Common myeloid progenitor, CD34-positive (primary cell): ENCODE data around the gene EEF1AKMT4.
"Not testable (repeated sequence)": the region's sequence is repeated elsewhere in the genome, so short reads cannot be mapped to it uniquely, and the experiment has no call there.

Source experiments
- CTCF ChIA-PET: fragments of 350-600 bp; sonication (Branson Sonifier 250); formaldehyde crosslinking; loops from one replicate; lab custom pipeline; 2021; ENCODE audit warnings: antibody characterized with exemption; lab: Charles Lee
- POLR2A ChIA-PET: fragments of 350-600 bp; sonication (Branson Sonifier 250); formaldehyde crosslinking; loops from one replicate; lab custom pipeline; 2021; ENCODE audit warnings: antibody characterized with exemption; lab: Charles Lee
- DNase-seq, 3 donors: peaks; one replicate each; pipeline versions ENCODE4 v3.0.0 to v3.0.0-alpha.2; 2013
- H3K27ac ChIP-seq, 2 experiments: 1 replicate in 1 of 2; 2 replicates in 1 of 2; pipeline ENCODE4 v1.7.0; 2013; ENCODE audit warnings: inconsistent platforms in 2 of 2, low read length in 2 of 2, mild to moderate bottlenecking in 2 of 2, low read depth in 1 of 2, moderate library complexity in 1 of 2; ENCODE audit not compliant: severe bottlenecking in 2 of 2, insufficient read depth in 1 of 2, poor library complexity in 1 of 2
- H3K27me3 ChIP-seq, 5 experiments: replicated peaks in 2 of 5; 1 replicate in 3 of 5; 2 replicates in 2 of 5; pipeline versions ENCODE4 v1.6.1 to v1.7.0; 2013; ENCODE audit warnings: low read length in 4 of 5, mild to moderate bottlenecking in 2 of 5, moderate library complexity in 2 of 5, inconsistent platforms in 1 of 5; ENCODE audit not compliant: insufficient read depth in 5 of 5, control insufficient read depth in 4 of 5
- H3K36me3 ChIP-seq, 4 experiments: 1 replicate in 2 of 4; 2 replicates in 2 of 4; pipeline versions ENCODE4 v1.6.1 to v1.7.0; 2013; ENCODE audit warnings: low read length in 3 of 4, control low read depth in 1 of 4, mild to moderate bottlenecking in 1 of 4; ENCODE audit not compliant: control insufficient read depth in 4 of 4, insufficient read depth in 4 of 4
- H3K4me1 ChIP-seq, 4 experiments: 1 replicate in 3 of 4; 2 replicates in 1 of 4; pipeline versions ENCODE4 v1.6.1 to v1.7.1; 2013; ENCODE audit warnings: low read length in 3 of 4, mild to moderate bottlenecking in 3 of 4, control low read depth in 1 of 4, inconsistent platforms in 1 of 4, moderate library complexity in 1 of 4; ENCODE audit not compliant: control insufficient read depth in 4 of 4, insufficient read depth in 4 of 4; ENCODE audit errors: control extremely low read depth in 1 of 4
- H3K4me3 ChIP-seq, 7 experiments: 1 replicate in 4 of 7; 2 replicates in 3 of 7; pipeline versions ENCODE4 v1.5.1 to v1.7.0; 2013; ENCODE audit warnings: mild to moderate bottlenecking in 7 of 7, low read length in 6 of 7, moderate library complexity in 6 of 7, inconsistent platforms in 2 of 7, low read depth in 2 of 7, control low read depth in 1 of 7; ENCODE audit not compliant: insufficient read depth in 4 of 7, control insufficient read depth in 1 of 7; ENCODE audit errors: extremely low read depth in 1 of 7
- H3K9me3 ChIP-seq, 5 experiments: 1 replicate in 4 of 5; 2 replicates in 1 of 5; pipeline versions ENCODE4 v1.6.1 to v1.7.1; 2013; ENCODE audit warnings: low read length in 4 of 5, mild to moderate bottlenecking in 2 of 5, inconsistent platforms in 1 of 5, low read depth in 1 of 5, moderate library complexity in 1 of 5; ENCODE audit not compliant: control insufficient read depth in 4 of 5, insufficient read depth in 2 of 5; ENCODE audit errors: control extremely low read depth in 1 of 5
- WGBS: methylation state at CpG from one replicate; pipeline ENCODE4 v1.1.5; 2013; ENCODE audit not compliant: insufficient coverage; 5-methylcytosine and 5-hydroxymethylcytosine counted together

The EEF1AKMT4 gene

DNA sequence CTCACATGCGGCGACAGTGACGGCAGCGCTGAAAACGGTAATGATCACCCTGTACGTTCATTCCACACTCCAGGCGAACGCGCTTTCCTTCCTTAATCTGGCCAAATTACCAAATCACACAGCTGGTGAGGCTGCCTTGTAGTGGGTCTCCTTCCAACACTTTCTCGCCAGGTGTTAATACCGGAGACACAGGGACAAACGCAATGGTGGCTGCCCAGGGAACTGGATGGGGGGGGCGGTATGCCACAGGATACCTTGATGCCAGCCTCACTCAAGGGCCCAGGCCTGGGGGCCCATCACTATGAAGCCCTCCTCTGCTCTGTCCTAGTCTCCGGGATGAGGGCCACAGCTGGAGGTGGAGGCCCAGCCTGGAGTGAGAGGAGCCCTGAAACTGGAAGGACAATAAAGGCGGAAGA is 13.3 kb downstream of the EEF1AKMT4 start:
- ChIA-PET POLR2A (no interaction called here), CTCF (interaction anchor here (1.2 kb wide), 1 partner anchor 35 kb away, joined by 5 read pairs; no protein-coding TSS in a partner anchor)
- 19% methylated on average over 13 of the region's 15 CpGs for WGBS
- peak overlapping the region in 1 of 7 experiments; percentile 16 for H3K4me3 ChIP-seq
- H3K4me1 ChIP-seq, result peaks cover 0 to 28% (median 22%) of the 10 kb centered on the region in 4 experiments
- no peak overlapping the region for H3K27ac ChIP-seq
- no peaks in the 10 kb centered on the region for H3K9me3 ChIP-seq
- H3K36me3 ChIP-seq, result peaks cover 0 to 8% (median 7%) of the 10 kb centered on the region in 4 experiments
- DNase-seq, result no peak
- peaks cover 9 to 72% (median 18%) of the 10 kb centered on the region in 5 experiments for H3K27me3 ChIP-seq

DNA sequence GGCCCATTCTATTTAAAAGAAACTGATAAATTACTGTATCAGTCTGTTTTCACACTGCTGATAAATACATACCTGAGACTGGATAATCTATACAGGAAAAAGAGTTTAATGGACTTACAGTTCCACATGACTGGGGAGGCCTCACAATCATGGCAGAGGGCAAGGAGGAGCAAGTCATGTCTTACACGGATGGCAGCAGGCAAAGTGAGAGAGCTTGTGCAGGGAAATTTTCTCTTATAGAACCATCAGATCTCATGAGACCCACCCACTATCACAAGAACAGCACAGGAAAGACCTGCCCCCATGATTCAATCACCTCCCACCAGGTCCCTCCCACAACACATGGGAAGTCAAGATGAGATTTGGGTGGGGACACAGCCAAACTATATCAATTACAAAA is 17.8 kb downstream of the EEF1AKMT4 start:
- POLR2A ChIA-PET, H3K9me3 ChIP-seq, H3K27ac ChIP-seq, H3K4me3 ChIP-seq, DNase-seq, CTCF ChIA-PET, H3K36me3 ChIP-seq, H3K4me1 ChIP-seq: not testable (repeated sequence)
- WGBS, result no CpG with 5 or more reads among the region's 1 CpG
- H3K27me3 ChIP-seq, result peaks cover 7 to 52% (median 12%) of the 10 kb centered on the region in 5 experiments

DNA sequence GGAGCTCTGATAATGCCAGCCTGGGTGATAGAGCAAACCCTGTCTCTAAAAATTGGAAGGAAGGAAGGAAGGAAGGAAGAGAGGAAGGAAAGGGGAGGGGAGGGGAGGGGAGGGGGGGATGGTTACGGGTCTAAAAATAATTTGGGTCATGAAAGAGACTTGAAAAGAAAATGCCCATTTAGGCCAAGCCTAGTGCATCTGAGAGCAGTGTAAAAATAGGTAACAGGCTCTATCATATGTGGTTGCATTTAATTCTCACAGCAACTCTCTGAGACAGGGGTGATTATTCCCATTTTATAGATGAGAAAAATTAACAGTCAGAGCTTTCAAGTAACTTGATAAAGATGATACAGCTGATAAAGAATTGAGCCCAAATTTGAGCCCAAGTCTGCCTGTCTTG is 22.8 kb downstream of the EEF1AKMT4 start:
- Histone ChIP-seq H3K27ac (no peak overlapping the region), H3K4me3 (no peak overlapping the region), H3K27me3 (peaks cover 10 to 58% (median 13%) of the 10 kb centered on the region in 5 experiments), H3K9me3 (peaks cover 0 to 4% (median 0%) of the 10 kb centered on the region in 5 experiments), H3K36me3 (no peaks in the 10 kb centered on the region), H3K4me1 (peaks cover 0 to 7% (median under 1%) of the 10 kb centered on the region in 4 experiments)
- CTCF ChIA-PET, result interaction anchor here (2.7 kb wide), 1 partner anchor 10 kb away, joined by 6 read pairs; no protein-coding TSS in a partner anchor
- DNase-seq, result no peak
- WGBS, result 71% methylated on average over 1 of the region's 1 CpG
- POLR2A ChIA-PET, result interaction anchor here (0.6 kb wide), 1 partner anchor 466 kb away, joined by 5 read pairs; no protein-coding TSS in a partner anchor

DNA sequence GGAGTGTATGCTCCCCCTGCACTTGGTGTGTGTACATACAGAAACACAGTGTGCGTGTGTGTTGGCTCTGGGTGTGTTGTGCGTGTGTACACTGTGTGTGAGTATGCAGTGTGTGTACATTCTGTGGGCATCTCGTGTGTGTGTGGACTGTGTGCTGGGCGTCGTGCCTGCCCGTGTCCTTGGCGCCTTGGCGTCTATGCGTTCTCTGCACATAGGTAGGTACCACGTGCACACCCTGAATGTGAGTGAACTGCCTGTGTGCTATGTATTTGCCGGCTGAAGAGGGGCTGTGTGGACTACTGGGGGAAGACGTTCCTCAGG is 25.9 kb downstream of the EEF1AKMT4 start:
- Histone ChIP-seq H3K27ac (no peak overlapping the region), H3K4me1 (peaks cover 0 to 7% (median under 1%) of the 10 kb centered on the region in 4 experiments), H3K4me3 (no peak overlapping the region), H3K9me3 (peaks cover 0 to 4% (median 0%) of the 10 kb centered on the region in 5 experiments), H3K36me3 (no peaks in the 10 kb centered on the region), H3K27me3 (peaks cover 8 to 56% (median 19%) of the 10 kb centered on the region in 5 experiments)
- ChIA-PET POLR2A (no interaction called here), CTCF (no interaction called here)
- DNase-seq, result no peak
- WGBS, result 71% methylated on average over 7 of the region's 12 CpGs

DNA sequence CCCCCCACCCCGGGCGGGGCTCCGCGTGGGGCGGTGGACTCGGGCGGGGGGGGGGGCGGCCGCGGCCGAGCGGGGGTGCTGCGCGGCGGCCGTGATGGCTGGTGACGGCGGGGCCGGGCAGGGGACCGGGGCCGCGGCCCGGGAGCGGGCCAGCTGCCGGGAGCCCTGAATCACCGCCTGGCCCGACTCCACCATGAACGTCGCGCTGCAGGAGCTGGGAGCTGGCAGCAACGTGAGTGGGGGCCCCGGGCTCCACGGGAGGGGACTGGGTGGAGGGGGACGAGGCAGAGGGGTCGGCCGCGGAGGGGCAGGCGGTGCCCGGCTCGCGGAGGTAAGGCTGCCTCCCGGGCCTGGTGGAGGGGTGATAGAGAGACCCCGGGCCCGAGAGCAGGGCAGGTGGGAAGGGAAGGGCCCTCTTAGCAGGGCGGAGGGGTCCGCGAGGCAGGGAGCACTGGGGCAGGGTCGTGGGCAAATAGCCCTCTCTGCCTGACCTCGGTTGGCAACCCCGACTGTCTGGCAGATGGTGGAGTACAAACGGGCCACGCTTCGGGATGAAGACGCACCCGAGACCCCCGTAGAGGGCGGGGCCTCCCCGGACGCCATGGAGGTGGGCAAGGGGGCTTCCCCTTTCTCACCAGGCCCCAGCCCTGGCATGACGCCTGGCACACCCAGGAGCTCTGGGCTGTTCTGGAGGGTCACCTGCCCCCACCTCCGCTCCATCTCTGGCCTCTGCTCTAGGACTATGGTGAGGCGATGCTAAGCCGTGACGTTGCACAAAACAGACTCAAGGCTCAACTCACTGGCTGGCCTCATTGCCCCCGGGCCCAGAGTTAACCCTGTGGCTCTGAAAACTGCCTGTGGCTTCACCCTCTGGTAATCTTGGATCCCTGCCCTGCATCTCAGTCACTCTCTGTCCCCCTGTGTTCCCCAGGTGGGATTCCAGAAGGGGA is 26.8 kb downstream of the EEF1AKMT4 start, which contains the start of gene ECE2:
Gene ECE2, plus strand, starts transcription at position 62 of the 950 bp plus-strand sequence. Its CDS starts 132 bp downstream, at position 194.
- Histone ChIP-seq H3K27ac (no peak within 1 kb of the TSS), H3K9me3 (peaks cover 0 to 4% (median 0%) of the 10 kb centered on the region in 5 experiments), H3K27me3 (peaks cover 8 to 56% (median 19%) of the 10 kb centered on the region in 5 experiments), H3K36me3 (no peaks in the 10 kb centered on the region), H3K4me1 (peaks cover 0 to 7% (median under 1%) of the 10 kb centered on the region in 4 experiments), H3K4me3 (no peak within 1 kb of the TSS)
- DNase-seq, result no peak
- ChIA-PET POLR2A (no interaction called here), CTCF (no interaction called here)
- WGBS, result 16% methylated on average over 50 of the region's 65 CpGs

DNA sequence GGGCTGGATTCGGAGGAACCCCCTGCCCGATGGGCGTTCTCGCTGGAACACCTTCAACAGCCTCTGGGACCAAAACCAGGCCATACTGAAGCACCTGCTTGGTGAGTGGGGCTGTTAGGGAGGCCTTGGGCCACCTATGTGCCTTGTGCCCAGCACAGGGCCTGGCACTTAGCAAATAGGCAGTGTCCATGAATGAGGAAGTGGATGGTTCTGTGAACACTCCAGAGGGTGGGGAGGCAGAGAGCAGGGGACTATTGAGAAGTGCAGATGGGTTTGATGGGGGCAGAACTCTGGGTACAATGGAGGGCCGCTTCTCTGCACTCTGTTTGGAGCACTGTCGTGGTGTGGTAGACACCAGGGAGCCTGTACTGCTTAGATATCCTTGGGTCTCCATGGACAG is 27.9 kb downstream of the EEF1AKMT4 start:
- peaks cover 0 to 7% (median under 1%) of the 10 kb centered on the region in 4 experiments for H3K4me1 ChIP-seq
- WGBS, result 93% methylated on average over 6 of the region's 6 CpGs
- no peak overlapping the region for H3K4me3 ChIP-seq
- H3K9me3 ChIP-seq, result peaks cover 0 to 4% (median 0%) of the 10 kb centered on the region in 5 experiments
- H3K36me3 ChIP-seq, result no peaks in the 10 kb centered on the region
- no peak overlapping the region for H3K27ac ChIP-seq
- peaks cover 8 to 55% (median 17%) of the 10 kb centered on the region in 5 experiments for H3K27me3 ChIP-seq
- ChIA-PET CTCF (no interaction called here), POLR2A (no interaction called here)
- DNase-seq, result no peak
